HCT116 (cell line): ENCODE measurements around the gene FAM20C. TPM values are rescaled to one million over a fixed set of nuclear protein-coding genes. Genes with fewer than 3 reads are reported as not detected.

Source experiments
- ATAC-seq: fragments of 200-7000 bp; cut with Tn5 transposase; 2 replicates; pipeline ENCODE4 v1.9.1; 2020; ENCODE audit warnings: mild to moderate bottlenecking, moderate library complexity
- BruUV-seq: library from RNA; stranded (reverse); fragments of 400-500 nt; replicated peaks from 2 replicates; lab custom pipeline; 2021; lab: Mats Ljungman, UMichigan
- CTCF ChIA-PET: fragments of 300-600 bp; sonication (Branson Sonifier 250); formaldehyde crosslinking; loops from one replicate; lab custom pipeline; 2021; ENCODE audit warnings: antibody characterized with exemption; lab: Charles Lee
- POLR2A ChIA-PET: fragments of 300-600, 350-600 bp; sonication (Branson Sonifier 250); formaldehyde crosslinking; loops from one replicate; lab custom pipeline; 2021; ENCODE audit warnings: antibody characterized with exemption; lab: Charles Lee
- RAD21 ChIA-PET, 2 experiments: fragments of 300-600 bp; sonication (Branson Sonifier 250); formaldehyde crosslinking; loops; one replicate each; lab custom pipeline; 2023; ENCODE audit warnings: low total read pairs in 2 of 2; ENCODE audit not compliant: uncharacterized antibody in 2 of 2, unreplicated experiment in 2 of 2, low non-redundant PET in 1 of 2; lab: Charles Lee
- DNase-seq: peaks from one replicate; pipeline ENCODE4 v3.0.0-alpha.2; 2010; ENCODE audit warnings: low read depth, low spot score
- H2AFZ ChIP-seq: fragments of 200-600 bp; shearing (Covaris generic), sonication (generic); 2 replicates; pipeline ENCODE4 v1.6.1; 2017; ENCODE audit warnings: low read depth, mixed run types, mixed read lengths, antibody characterized with exemption, low read length; ENCODE audit not compliant: poor library complexity, severe bottlenecking
- H3K27ac ChIP-seq: 2 replicates; pipeline ENCODE4 v1.5.1; 2012; ENCODE audit warnings: low read depth, low read length
- H3K27me3 ChIP-seq: fragments of 200-600 bp; sonication (generic); 2 replicates; pipeline ENCODE4 v1.6.1; 2016; ENCODE audit warnings: mixed run types, low read length, mixed read lengths; ENCODE audit not compliant: insufficient read depth
- H3K36me3 ChIP-seq, 2 experiments: fragments of 200-500 bp in 1 of 2; fragments of 200-600 bp in 1 of 2; sonication (Bioruptor generic) in 1 of 2; sonication (generic) in 1 of 2; 2 replicates each; pipeline versions ENCODE4 v1.5.1 to v1.6.1; 2014 to 2016; ENCODE audit warnings: low read length in 2 of 2, inconsistent platforms in 1 of 2, mixed read lengths in 1 of 2, mixed run types in 1 of 2; ENCODE audit not compliant: insufficient read depth in 2 of 2, control insufficient read depth in 1 of 2
- H3K4me1 ChIP-seq, 2 experiments: fragments of 200-600 bp in 1 of 2; sonication (generic) in 1 of 2; 2 replicates each; pipeline versions ENCODE4 v1.5.1 to v1.6.1; 2012 to 2017; ENCODE audit warnings: low read length in 2 of 2, inconsistent platforms in 1 of 2, mild to moderate bottlenecking in 1 of 2, mixed read lengths in 1 of 2, mixed run types in 1 of 2, moderate library complexity in 1 of 2; ENCODE audit not compliant: insufficient read depth in 2 of 2, control insufficient read depth in 1 of 2
- H3K4me2 ChIP-seq: fragments of 200-600 bp; sonication (generic); 2 replicates; pipeline ENCODE4 v1.6.1; 2017; ENCODE audit warnings: mixed run types, low read length, mixed read lengths
- H3K4me3 ChIP-seq, 2 experiments: fragments of 200-600 bp in 1 of 2; sonication (generic) in 1 of 2; replicated peaks in 1 of 2; 2 replicates each; pipeline ENCODE4 v1.5.1; 2011 to 2016; ENCODE audit warnings: low read length in 2 of 2, control low read depth in 1 of 2, low read depth in 1 of 2, mild to moderate bottlenecking in 1 of 2, mixed read lengths in 1 of 2, mixed run types in 1 of 2
- H3K79me2 ChIP-seq: fragments of 200-600 bp; sonication (generic); 2 replicates; pipeline ENCODE4 v1.6.1; 2017; ENCODE audit warnings: mild to moderate bottlenecking, mixed run types, low read length, moderate library complexity, mixed read lengths; ENCODE audit not compliant: insufficient read depth
- H3K9ac ChIP-seq: fragments of 200-600 bp; sonication (generic); 2 replicates; pipeline ENCODE4 v1.6.1; 2016; ENCODE audit warnings: low read length, mixed read lengths
- H3K9me2 ChIP-seq: fragments of 200-600 bp; sonication (generic), shearing (Covaris generic); 2 replicates; pipeline ENCODE4 v1.6.1; 2017; ENCODE audit warnings: mixed run types, mild to moderate bottlenecking, moderate library complexity; ENCODE audit not compliant: insufficient read depth
- H3K9me3 ChIP-seq, 2 experiments: fragments of 200-500 bp in 1 of 2; fragments of 200-600 bp in 1 of 2; sonication (Bioruptor generic) in 1 of 2; sonication (generic) in 1 of 2; 2 replicates each; pipeline ENCODE4 v1.6.1; 2014 to 2017; ENCODE audit warnings: low read length in 2 of 2, mixed read lengths in 2 of 2, inconsistent platforms in 1 of 2, low read depth in 1 of 2, mild to moderate bottlenecking in 1 of 2, mixed run types in 1 of 2, moderate library complexity in 1 of 2; ENCODE audit not compliant: control insufficient read depth in 1 of 2, insufficient read depth in 1 of 2
- H4K20me1 ChIP-seq: fragments of 200-600 bp; sonication (generic), shearing (Covaris generic); 2 replicates; pipeline ENCODE4 v1.6.1; 2017; ENCODE audit warnings: mixed run types, mild to moderate bottlenecking, moderate library complexity; ENCODE audit not compliant: insufficient read depth
- ATF3 ChIP-seq: IDR thresholded peaks from 2 replicates; pipeline ENCODE4 v1.6.1; 2012
- CBX3 ChIP-seq: IDR thresholded peaks from 2 replicates; pipeline ENCODE4 v1.6.1; 2012; ENCODE audit warnings: low read depth
- EGR1 ChIP-seq: IDR thresholded peaks from 2 replicates; pipeline ENCODE4 v1.6.1; 2012; ENCODE audit warnings: low read depth
- EZH2phosphoT487 ChIP-seq: fragments of 200-600 bp; IDR thresholded peaks from 2 replicates; pipeline ENCODE4 v1.6.1; 2018; ENCODE audit warnings: antibody characterized with exemption, borderline replicate concordance
- TCF7L2 ChIP-seq: IDR thresholded peaks from 2 replicates; pipeline ENCODE4 v1.7.0; 2011; ENCODE audit warnings: borderline replicate concordance, inconsistent platforms; ENCODE audit not compliant: insufficient read depth, insufficient read length; ENCODE audit errors: extremely low read depth
- ZFX ChIP-seq: fragments of 450-650 bp; IDR thresholded peaks from 2 replicates; pipeline ENCODE4 v1.6.1; 2017
- intact Hi-C: fragments of 100-400 bp; cut with micrococcal nuclease; formaldehyde crosslinking; loops from 2 replicates; pipeline ENCODE4 v1.10.0; 2022
- total RNA-seq: library from RNA; stranded (reverse); gene quantifications from one replicate; pipeline ENCODE4 v1.2.1, GENCODE V29; 2021; ENCODE audit not compliant: unreplicated experiment
- TF ChIP-seq, protein P1 (sequence below): IDR thresholded peaks from 2 replicates; pipeline ENCODE4 v1.6.1; 2011; ENCODE audit warnings: mild to moderate bottlenecking, low read length, moderate library complexity; ENCODE audit not compliant: insufficient replicate concordance; ENCODE audit errors: extremely low read depth
- TF ChIP-seq, protein P2 (sequence below), 3 experiments: fragments of 200-600 bp in 1 of 3; sonication (generic) in 1 of 3; IDR thresholded peaks in 2 of 3; conservative IDR thresholded peaks in 1 of 3; 2 replicates each; pipeline ENCODE4 v1.5.1; 2012 to 2017; ENCODE audit warnings: low read depth in 2 of 3, low read length in 2 of 3, antibody characterized with exemption in 1 of 3, borderline replicate concordance in 1 of 3, control low read depth in 1 of 3, mild to moderate bottlenecking in 1 of 3, mixed read lengths in 1 of 3, mixed run types in 1 of 3, moderate library complexity in 1 of 3; ENCODE audit not compliant: insufficient read depth in 1 of 3

The FAM20C gene
- total RNA-seq, 1 experiment from 2014 or later = 27.1 TPM

- no peak for DNase-seq
- POLR2A ChIA-PET = no interaction called here
Observed at GRCh38 chr7:194252-195009, 2.1 kb downstream of the FAM20C start.

More at GRCh38 chr7:194252-195009, 2.1 kb downstream of the FAM20C start:
- ATAC-seq = no peak
- H2AFZ ChIP-seq = no peak overlapping the region
- H3K27me3 ChIP-seq = no peaks in the 10 kb centered on the region
- no peaks in the 10 kb centered on the region for H3K9me3 ChIP-seq
- peaks cover 23% of the 10 kb centered on the region for H3K79me2 ChIP-seq
- H4K20me1 ChIP-seq = no peaks in the 10 kb centered on the region
- peak overlapping the region; percentile 98 for H3K4me2 ChIP-seq
- TSS peak; percentile 36 for BruUV-seq
- peaks cover 10 to 21% of the 10 kb centered on the region in 2 experiments; a peak in 3 of 4 replicates for H3K4me1 ChIP-seq
- peaks cover 3 to 12% of the 10 kb centered on the region in 2 experiments; a peak in 2 of 4 replicates for H3K36me3 ChIP-seq
- H3K27ac ChIP-seq = no peak overlapping the region
- CTCF ChIA-PET = no interaction called here
- peak overlapping the region; percentile 64 to 81 for H3K4me3 ChIP-seq
- TF ChIP-seq EZH2phosphoT487 (no peak), ZFX (no peak), TCF7L2 (no peak), CBX3 (no peak), ATF3 (no peak), EGR1 (no peak)
- TF ChIP-seq, protein P1, sequence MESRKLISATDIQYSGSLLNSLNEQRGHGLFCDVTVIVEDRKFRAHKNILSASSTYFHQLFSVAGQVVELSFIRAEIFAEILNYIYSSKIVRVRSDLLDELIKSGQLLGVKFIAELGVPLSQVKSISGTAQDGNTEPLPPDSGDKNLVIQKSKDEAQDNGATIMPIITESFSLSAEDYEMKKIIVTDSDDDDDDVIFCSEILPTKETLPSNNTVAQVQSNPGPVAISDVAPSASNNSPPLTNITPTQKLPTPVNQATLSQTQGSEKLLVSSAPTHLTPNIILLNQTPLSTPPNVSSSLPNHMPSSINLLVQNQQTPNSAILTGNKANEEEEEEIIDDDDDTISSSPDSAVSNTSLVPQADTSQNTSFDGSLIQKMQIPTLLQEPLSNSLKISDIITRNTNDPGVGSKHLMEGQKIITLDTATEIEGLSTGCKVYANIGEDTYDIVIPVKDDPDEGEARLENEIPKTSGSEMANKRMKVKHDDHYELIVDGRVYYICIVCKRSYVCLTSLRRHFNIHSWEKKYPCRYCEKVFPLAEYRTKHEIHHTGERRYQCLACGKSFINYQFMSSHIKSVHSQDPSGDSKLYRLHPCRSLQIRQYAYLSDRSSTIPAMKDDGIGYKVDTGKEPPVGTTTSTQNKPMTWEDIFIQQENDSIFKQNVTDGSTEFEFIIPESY = no peak
- TF ChIP-seq, protein P2, sequence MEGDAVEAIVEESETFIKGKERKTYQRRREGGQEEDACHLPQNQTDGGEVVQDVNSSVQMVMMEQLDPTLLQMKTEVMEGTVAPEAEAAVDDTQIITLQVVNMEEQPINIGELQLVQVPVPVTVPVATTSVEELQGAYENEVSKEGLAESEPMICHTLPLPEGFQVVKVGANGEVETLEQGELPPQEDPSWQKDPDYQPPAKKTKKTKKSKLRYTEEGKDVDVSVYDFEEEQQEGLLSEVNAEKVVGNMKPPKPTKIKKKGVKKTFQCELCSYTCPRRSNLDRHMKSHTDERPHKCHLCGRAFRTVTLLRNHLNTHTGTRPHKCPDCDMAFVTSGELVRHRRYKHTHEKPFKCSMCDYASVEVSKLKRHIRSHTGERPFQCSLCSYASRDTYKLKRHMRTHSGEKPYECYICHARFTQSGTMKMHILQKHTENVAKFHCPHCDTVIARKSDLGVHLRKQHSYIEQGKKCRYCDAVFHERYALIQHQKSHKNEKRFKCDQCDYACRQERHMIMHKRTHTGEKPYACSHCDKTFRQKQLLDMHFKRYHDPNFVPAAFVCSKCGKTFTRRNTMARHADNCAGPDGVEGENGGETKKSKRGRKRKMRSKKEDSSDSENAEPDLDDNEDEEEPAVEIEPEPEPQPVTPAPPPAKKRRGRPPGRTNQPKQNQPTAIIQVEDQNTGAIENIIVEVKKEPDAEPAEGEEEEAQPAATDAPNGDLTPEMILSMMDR (IDR thresholded peaks at IDR 0.05 in 2 of 3, conservative IDR thresholded peaks at IDR 0.05 in 1 of 3; ENCODE audit: borderline replicate concordance in 1 of 3, insufficient read depth in 1 of 3, low read depth in 2 of 3, low read length in 2 of 3) = no peak
- TF ChIP-seq, all 23 proteins: peak for 0
- RAD21 ChIA-PET = no interaction called here
- no peaks in the 10 kb centered on the region for H3K9me2 ChIP-seq
- intact Hi-C loops = no loop called here
- H3K9ac ChIP-seq = peak overlapping the region; percentile 70; the same call in 1 of the 2 replicates
